HL-60 (cell line): ENCODE results near the gene MELK.

ENCODE experiments used
- DNase-seq, 2 experiments: peaks; one replicate each; pipeline ENCODE4 v3.0.0-alpha.2; 2010 to 2020; ENCODE audit warnings: low read depth in 1 of 2, low spot score in 1 of 2
- H3K27ac ChIP-seq: fragments of 250-450 bp; sonication (Bioruptor Pico); replicated peaks from 2 replicates; pipeline ENCODE4 v1.5.1; 2020; ENCODE audit warnings: mild to moderate bottlenecking, moderate library complexity
- H3K27me3 ChIP-seq: fragments of 250-450 bp; sonication (Bioruptor Pico); 2 replicates; pipeline ENCODE4 v1.5.1; 2021; ENCODE audit warnings: mild to moderate bottlenecking, moderate library complexity; ENCODE audit not compliant: insufficient read depth, poor library complexity, severe bottlenecking
- H3K4me3 ChIP-seq: replicated peaks from 2 replicates; pipeline ENCODE4 v1.5.1; 2011; ENCODE audit warnings: mild to moderate bottlenecking, control low read depth, low read length; ENCODE audit not compliant: insufficient read depth
- GABPA ChIP-seq: IDR thresholded peaks from 2 replicates; pipeline ENCODE4 v1.6.1; 2012; ENCODE audit warnings: low read depth
- POLR2AphosphoS5 ChIP-seq: IDR thresholded peaks from 2 replicates; pipeline ENCODE4 v1.6.1; 2012; ENCODE audit warnings: low read depth
- REST ChIP-seq: IDR thresholded peaks from 2 replicates; pipeline ENCODE4 v1.6.1; 2012; ENCODE audit warnings: low read depth; ENCODE audit not compliant: insufficient replicate concordance
- SPI1 ChIP-seq: IDR thresholded peaks from 2 replicates; pipeline ENCODE4 v1.6.1; 2012; ENCODE audit warnings: low read depth, mild to moderate bottlenecking, borderline replicate concordance
- TF ChIP-seq, protein P1 (sequence below): IDR thresholded peaks from one replicate; pipeline ENCODE4 v1.5.1; 2011; ENCODE audit warnings: low read length, control low read depth, inconsistent platforms; ENCODE audit not compliant: insufficient read depth

MELK gene

GRCh38 chr9:36717276-36717675, 144.6 kb downstream of the MELK start:
- TF ChIP-seq GABPA (no peak), POLR2AphosphoS5 (no peak), SPI1 (no peak), REST (no peak)
- TF ChIP-seq, protein P1, sequence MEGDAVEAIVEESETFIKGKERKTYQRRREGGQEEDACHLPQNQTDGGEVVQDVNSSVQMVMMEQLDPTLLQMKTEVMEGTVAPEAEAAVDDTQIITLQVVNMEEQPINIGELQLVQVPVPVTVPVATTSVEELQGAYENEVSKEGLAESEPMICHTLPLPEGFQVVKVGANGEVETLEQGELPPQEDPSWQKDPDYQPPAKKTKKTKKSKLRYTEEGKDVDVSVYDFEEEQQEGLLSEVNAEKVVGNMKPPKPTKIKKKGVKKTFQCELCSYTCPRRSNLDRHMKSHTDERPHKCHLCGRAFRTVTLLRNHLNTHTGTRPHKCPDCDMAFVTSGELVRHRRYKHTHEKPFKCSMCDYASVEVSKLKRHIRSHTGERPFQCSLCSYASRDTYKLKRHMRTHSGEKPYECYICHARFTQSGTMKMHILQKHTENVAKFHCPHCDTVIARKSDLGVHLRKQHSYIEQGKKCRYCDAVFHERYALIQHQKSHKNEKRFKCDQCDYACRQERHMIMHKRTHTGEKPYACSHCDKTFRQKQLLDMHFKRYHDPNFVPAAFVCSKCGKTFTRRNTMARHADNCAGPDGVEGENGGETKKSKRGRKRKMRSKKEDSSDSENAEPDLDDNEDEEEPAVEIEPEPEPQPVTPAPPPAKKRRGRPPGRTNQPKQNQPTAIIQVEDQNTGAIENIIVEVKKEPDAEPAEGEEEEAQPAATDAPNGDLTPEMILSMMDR, result no peak
- Histone ChIP-seq H3K4me3 (no peak overlapping the region), H3K27ac (no peak overlapping the region), H3K27me3 (peaks cover 3% of the 10 kb centered on the region)
- DNase-seq, result no peak

DNA sequence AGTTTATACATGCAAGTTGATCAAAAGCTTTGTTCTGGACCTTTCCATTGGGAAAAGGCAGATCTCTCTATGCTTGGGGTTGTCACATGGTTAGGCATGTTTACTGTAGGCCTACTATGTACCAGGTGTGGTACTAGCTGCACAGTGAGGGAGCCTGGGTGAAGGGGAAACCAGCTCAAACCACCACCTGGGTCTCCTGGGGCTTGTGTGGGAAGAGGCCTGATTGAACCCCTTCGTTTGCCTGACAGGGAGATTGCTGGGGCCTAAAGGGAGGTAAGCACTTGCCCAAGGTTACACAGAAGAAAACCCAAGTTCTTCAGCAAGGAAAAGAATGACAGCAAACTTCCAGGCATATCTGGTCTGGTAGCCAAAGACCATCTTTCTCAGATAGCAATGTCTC, 145.9 kb downstream of the MELK start:
- no peak for TF ChIP-seq GABPA
- TF ChIP-seq POLR2AphosphoS5, result no peak
- no peak for TF ChIP-seq REST
- TF ChIP-seq, protein P1, result no peak
- TF ChIP-seq SPI1, result no peak
- H3K4me3 ChIP-seq, result no peak overlapping the region
- DNase-seq, result no peak
- H3K27me3 ChIP-seq, result peaks cover 3% of the 10 kb centered on the region
- no peak overlapping the region for H3K27ac ChIP-seq

GRCh38 chr9:36720043-36720442, 147.3 kb downstream of the MELK start:
- TF ChIP-seq, protein P1, result no peak
- no peak for TF ChIP-seq REST
- no peak for TF ChIP-seq GABPA
- no peak for TF ChIP-seq POLR2AphosphoS5
- no peak for TF ChIP-seq SPI1
- Histone ChIP-seq H3K27ac (no peak overlapping the region), H3K27me3 (peaks cover 3% of the 10 kb centered on the region), H3K4me3 (no peak overlapping the region)
- no peak for DNase-seq
